HG03095 (cell line): ENCODE measurements around the gene CPNE7.

ENCODE experiments used
- ATAC-seq: cut with Tn5 transposase; IDR thresholded peaks from one replicate; pipeline ENCODE4 v1.9.1; 2021; ENCODE audit warnings: moderate library complexity; ENCODE audit not compliant: unreplicated experiment

CPNE7 gene

GRCh38 chr16:89549007-89549700 is 26.4 kb upstream of the CPNE7 start:
- no peak for ATAC-seq

- no peak for ATAC-seq
Observed at GRCh38 chr16:89550421-89551007, 25.0 kb upstream of the CPNE7 start.

GRCh38 chr16:89552329-89552728 is 23.2 kb upstream of the CPNE7 start:
- ATAC-seq = no peak

GRCh38 chr16:89552913-89553312 is 22.6 kb upstream of the CPNE7 start:
- no peak for ATAC-seq

- no peak for ATAC-seq
Observed at GRCh38 chr16:89553733-89554132, 21.8 kb upstream of the CPNE7 start.

GRCh38 chr16:89554343-89554742 is 21.2 kb upstream of the CPNE7 start:
- ATAC-seq = no peak

GRCh38 chr16:89555265-89555664 is 20.3 kb upstream of the CPNE7 start:
- ATAC-seq = no peak

- no peak for ATAC-seq
Observed at GRCh38 chr16:89555780-89556179, 19.8 kb upstream of the CPNE7 start.

- no peak for ATAC-seq
Observed at GRCh38 chr16:89556750-89557689, 18.5 kb upstream of the CPNE7 start.

- ATAC-seq = no peak
Observed at GRCh38 chr16:89557690-89558490, 17.7 kb upstream of the CPNE7 start.

- ATAC-seq = peak; percentile 76
Observed at GRCh38 chr16:89560378-89561141, 15.0 kb upstream of the CPNE7 start, which contains the start of gene RPL13. TSS of gene RPL13 (plus strand) at chr16:89560682. CDS start at chr16:89560960, 278 bp downstream.

- ATAC-seq = no peak
Observed at GRCh38 chr16:89561142-89561883, 14.2 kb upstream of the CPNE7 start.

- ATAC-seq = no peak
Observed at GRCh38 chr16:89561884-89562599, 13.5 kb upstream of the CPNE7 start.

- ATAC-seq = no peak
Observed at GRCh38 chr16:89562939-89563338, 12.6 kb upstream of the CPNE7 start.

- no peak for ATAC-seq
Observed at GRCh38 chr16:89563639-89564392, 11.7 kb upstream of the CPNE7 start.

GRCh38 chr16:89564476-89565255 is 10.9 kb upstream of the CPNE7 start:
- no peak for ATAC-seq

GRCh38 chr16:89565256-89565505 is 10.4 kb upstream of the CPNE7 start:
- no peak for ATAC-seq
